HepG2 (cell line): ENCODE measurements around the gene CD83. TPM values are rescaled to one million over a fixed set of nuclear protein-coding genes. Genes with fewer than 3 reads are reported as not detected.

Experiments used
- ATAC-seq: fragments of 200-7000 bp; cut with Tn5 transposase; 3 replicates; pipeline ENCODE4 v1.9.1; 2020; ENCODE audit warnings: mild to moderate bottlenecking, moderate library complexity
- BruUV-seq: library from RNA; stranded (reverse); fragments of 400-500 nt; replicated peaks from 2 replicates; lab custom pipeline; 2021; lab: Mats Ljungman, UMichigan
- CTCF ChIA-PET: fragments of 300-600 bp; formaldehyde crosslinking; extraction: SDS; loops from one replicate; lab custom pipeline; 2021; ENCODE audit warnings: low total read pairs, inconsistent platforms, low intra/inter-chr PET ratio; lab: Yijun Ruan, JAX
- POLR2A ChIA-PET: fragments of 350-600 bp; sonication (Branson Sonifier 250); formaldehyde crosslinking; loops from one replicate; lab custom pipeline; 2020; ENCODE audit warnings: antibody characterized with exemption, inconsistent platforms; lab: Yijun Ruan, JAX
- DNase-seq: peaks from one replicate; pipeline ENCODE4 v3.0.0-alpha.2; 2015; ENCODE audit warnings: low spot score
- FAIRE-seq: peaks from 3 replicates; lab custom pipeline; 2011; peaks lifted over from hg19 to GRCh38; lab: Jason Lieb, UNC
- H2AFZ ChIP-seq: one replicate; pipeline ENCODE4 v1.6.1; 2011; ENCODE audit warnings: low read length, inconsistent platforms
- H3K27ac ChIP-seq: fragments of 300-600 bp; 3 replicates; pipeline ENCODE4 v1.8.0; 2011; ENCODE audit warnings: mixed run types, mild to moderate bottlenecking, mixed read lengths, low read length, inconsistent platforms; ENCODE audit not compliant: insufficient read depth; ENCODE audit errors: extremely low read length
- H3K27me3 ChIP-seq, 2 experiments: fragments of 200-600 bp in 1 of 2; 2 replicates in 1 of 2; 3 replicates in 1 of 2; pipeline versions ENCODE4 v1.6.0 to v1.8.0; 2011; ENCODE audit warnings: low read length in 2 of 2, mild to moderate bottlenecking in 2 of 2, moderate library complexity in 2 of 2, inconsistent platforms in 1 of 2; ENCODE audit not compliant: insufficient read depth in 2 of 2, control insufficient read depth in 1 of 2
- H3K36me3 ChIP-seq, 2 experiments: fragments of 200-600 bp in 1 of 2; replicated peaks in 1 of 2; 2 replicates in 1 of 2; 3 replicates in 1 of 2; pipeline versions ENCODE4 v1.5.1 to v1.8.0; 2011; ENCODE audit warnings: low read length in 2 of 2, inconsistent platforms in 1 of 2; ENCODE audit not compliant: insufficient read depth in 2 of 2, control insufficient read depth in 1 of 2
- H3K4me1 ChIP-seq: 2 replicates; pipeline ENCODE4 v1.5.1; 2012; ENCODE audit warnings: low read length, inconsistent platforms; ENCODE audit not compliant: insufficient read depth
- H3K4me2 ChIP-seq: 2 replicates; pipeline ENCODE4 v1.6.0; 2011; ENCODE audit warnings: low read depth, low read length, inconsistent platforms
- H3K4me3 ChIP-seq, 3 experiments: fragments of 200-600 bp in 1 of 3; sonication (generic), shearing (Covaris generic) in 1 of 3; replicated peaks in 1 of 3; 2 replicates each; pipeline ENCODE4 v1.5.1; 2011 to 2016; ENCODE audit warnings: low read length in 3 of 3, inconsistent platforms in 2 of 3, low read depth in 2 of 3, mild to moderate bottlenecking in 2 of 3, control low read depth in 1 of 3, mixed read lengths in 1 of 3; ENCODE audit not compliant: insufficient read depth in 1 of 3
- H3K79me2 ChIP-seq: one replicate; pipeline ENCODE4 v1.6.1; 2011; ENCODE audit warnings: low read length, inconsistent platforms; ENCODE audit not compliant: insufficient read depth
- H3K9ac ChIP-seq: 2 replicates; pipeline ENCODE4 v1.6.0; 2011; ENCODE audit warnings: mild to moderate bottlenecking, low read depth, low read length, inconsistent platforms; ENCODE audit not compliant: insufficient read depth
- H3K9me3 ChIP-seq: 2 replicates; pipeline ENCODE4 v1.5.1; 2012; ENCODE audit warnings: mild to moderate bottlenecking, low read length
- H4K20me1 ChIP-seq: 2 replicates; pipeline ENCODE4 v1.6.0; 2011; ENCODE audit warnings: inconsistent platforms, mild to moderate bottlenecking, low read length, moderate library complexity; ENCODE audit not compliant: insufficient read depth
- CENPT ChIP-seq: sonication (generic); formaldehyde crosslinking; IDR thresholded peaks from 2 replicates; pipeline ENCODE4 v1.8.0; 2022; ENCODE audit warnings: low read depth, mild to moderate bottlenecking, moderate library complexity, missing genetic modification reagents
- CENPX ChIP-seq: sonication (generic); formaldehyde crosslinking; IDR thresholded peaks from 2 replicates; pipeline ENCODE4 v1.9.0; 2021; ENCODE audit warnings: mild to moderate bottlenecking, missing genetic modification reagents, moderate library complexity
- DNMT3B ChIP-seq: conservative IDR thresholded peaks from 2 replicates; pipeline ENCODE4 v1.6.1; 2016; ENCODE audit warnings: missing biosample characterization, control low read depth
- FOXK1 ChIP-seq: sonication (generic); formaldehyde crosslinking; IDR thresholded peaks from 2 replicates; pipeline ENCODE4 v1.4.0; 2020; ENCODE audit warnings: low read depth, missing genetic modification reagents, borderline replicate concordance
- FOXK2 ChIP-seq: fragments of 450-650 bp; IDR thresholded peaks from 2 replicates; pipeline ENCODE4 v1.6.1; 2016
- GATAD2A ChIP-seq: IDR thresholded peaks from 2 replicates; pipeline ENCODE4 v1.6.1; 2016
- HOXA3 ChIP-seq: sonication (generic); formaldehyde crosslinking; IDR thresholded peaks from 2 replicates; pipeline ENCODE4 v1.5.0; 2020; ENCODE audit warnings: missing genetic modification reagents
- NR2F6 ChIP-seq, 2 experiments: IDR thresholded peaks; 2 replicates each; pipeline ENCODE4 v1.6.1; 2016; ENCODE audit warnings: antibody characterized with exemption in 1 of 2, mild to moderate bottlenecking in 1 of 2
- NRL ChIP-seq: sonication (generic); formaldehyde crosslinking; IDR thresholded peaks from 2 replicates; pipeline ENCODE4 v1.5.0; 2020; ENCODE audit warnings: missing genetic modification reagents, mild to moderate bottlenecking, moderate library complexity, borderline replicate concordance
- ONECUT2 ChIP-seq: sonication (generic); formaldehyde crosslinking; IDR thresholded peaks from 2 replicates; pipeline ENCODE4 v1.4.0; 2020; ENCODE audit warnings: missing genetic modification reagents
- PRMT3 ChIP-seq: sonication (generic); formaldehyde crosslinking; IDR thresholded peaks from 2 replicates; pipeline ENCODE4 v1.8.1; 2022; ENCODE audit warnings: low read depth, mild to moderate bottlenecking, moderate library complexity, missing genetic modification reagents, borderline replicate concordance
- RXRA ChIP-seq: sonication (generic); formaldehyde crosslinking; IDR thresholded peaks from 2 replicates; pipeline ENCODE4 v1.5.1; 2020; ENCODE audit warnings: missing genetic modification reagents
- ZNF883 ChIP-seq: sonication (generic); formaldehyde crosslinking; IDR thresholded peaks from 2 replicates; pipeline ENCODE4 v1.5.1; 2020; ENCODE audit warnings: mild to moderate bottlenecking, missing genetic modification reagents; ENCODE audit errors: not compliant biosample characterization
- ZSCAN31 ChIP-seq: sonication (generic); formaldehyde crosslinking; IDR thresholded peaks from 2 replicates; pipeline ENCODE4 v1.5.0; 2020; ENCODE audit warnings: low read depth, mild to moderate bottlenecking, missing genetic modification reagents
- WGBS: methylation state at CpG from one replicate; pipeline ENCODE4 v1.1.6; 2017; ENCODE audit warnings: low lambda C conversion rate; 5-methylcytosine and 5-hydroxymethylcytosine counted together
- in situ Hi-C: cut with HindIII; loops from 2 replicates; pipeline ENCODE4 v1.10.0; 2017; ENCODE audit warnings: low pct_unique_long_range_greater_than_20kb; ENCODE audit not compliant: extremely low pct_ligation_motif_present
- intact Hi-C: fragments of 100-400 bp; cut with micrococcal nuclease; formaldehyde crosslinking; loops from one replicate; pipeline ENCODE4 v1.10.0; 2022; ENCODE audit not compliant: unreplicated experiment
- polyA plus RNA-seq, 8 experiments: library from polyadenylated mRNA; depleted of rRNA in 3 of 8; stranded (reverse) in 7 of 8; unstranded in 1 of 8; fragments of >200 nt; fragmentation: Illumina TruSeq in 4 of 8; extraction: Trizol in 4 of 8; gene quantifications; 2 replicates each; pipeline versions ENCODE4 v1.2.1 to v1.2.3, GENCODE V29; 2011 to 2016; ENCODE audit warnings: low read depth in 4 of 8, missing spikeins in 1 of 8, mixed read lengths in 1 of 8; ENCODE audit not compliant: insufficient read depth in 1 of 8
- total RNA-seq, 5 experiments: library from RNA; depleted of rRNA; stranded (reverse); fragments of >200 nt; fragmentation: Illumina TruSeq; extraction: Trizol; gene quantifications; 2 replicates each; pipeline ENCODE4 v1.2.3, GENCODE V29; 2016; ENCODE audit warnings: low read depth in 1 of 5
- TF ChIP-seq, protein P1 (sequence below): sonication (generic); formaldehyde crosslinking; IDR thresholded peaks from 2 replicates; pipeline ENCODE4 v1.4.0; 2020; ENCODE audit warnings: missing genetic modification reagents, borderline replicate concordance
- TF ChIP-seq, protein P2 (sequence below): sonication (generic); formaldehyde crosslinking; IDR thresholded peaks from 2 replicates; pipeline ENCODE4 v1.4.0; 2020; ENCODE audit warnings: low read depth, mild to moderate bottlenecking, missing genetic modification reagents
- TF ChIP-seq, protein P3 (sequence below): sonication (generic); formaldehyde crosslinking; conservative IDR thresholded peaks from 2 replicates; pipeline ENCODE4 v1.8.0; 2022; ENCODE audit warnings: low read depth, missing genetic modification reagents

The CD83 gene
- total and polyA plus RNA-seq, 2 of the 13 experiments (the other 11 are each of a cell fraction or from before 2014, with no cell fraction given): 0.46 to 2.3 TPM

DNA sequence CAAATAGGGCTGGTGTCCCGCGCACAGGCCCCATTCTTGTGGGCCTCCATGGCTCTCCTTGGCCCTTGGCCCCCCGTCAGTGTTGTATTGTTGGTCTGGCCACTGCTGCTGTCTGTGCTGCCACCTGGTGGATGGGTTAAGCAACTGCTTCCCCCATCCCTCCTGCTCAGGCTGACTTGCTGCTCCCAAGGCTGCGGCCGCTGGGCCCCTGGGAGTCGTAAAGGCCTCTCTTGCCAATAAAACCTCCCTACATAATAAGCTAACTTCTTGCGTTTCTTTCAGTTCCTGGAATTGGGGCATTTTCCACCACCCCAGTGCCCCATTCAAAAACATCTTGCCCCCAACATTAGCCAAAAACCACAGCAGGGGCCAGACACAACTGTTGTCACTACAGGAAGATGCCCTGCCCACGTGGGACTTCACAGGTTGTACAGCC lies 27.1 kb downstream of the CD83 start (continued):
- TF ChIP-seq CENPX (CRISPR knock-in tag): no peak
- TF ChIP-seq, protein P1, sequence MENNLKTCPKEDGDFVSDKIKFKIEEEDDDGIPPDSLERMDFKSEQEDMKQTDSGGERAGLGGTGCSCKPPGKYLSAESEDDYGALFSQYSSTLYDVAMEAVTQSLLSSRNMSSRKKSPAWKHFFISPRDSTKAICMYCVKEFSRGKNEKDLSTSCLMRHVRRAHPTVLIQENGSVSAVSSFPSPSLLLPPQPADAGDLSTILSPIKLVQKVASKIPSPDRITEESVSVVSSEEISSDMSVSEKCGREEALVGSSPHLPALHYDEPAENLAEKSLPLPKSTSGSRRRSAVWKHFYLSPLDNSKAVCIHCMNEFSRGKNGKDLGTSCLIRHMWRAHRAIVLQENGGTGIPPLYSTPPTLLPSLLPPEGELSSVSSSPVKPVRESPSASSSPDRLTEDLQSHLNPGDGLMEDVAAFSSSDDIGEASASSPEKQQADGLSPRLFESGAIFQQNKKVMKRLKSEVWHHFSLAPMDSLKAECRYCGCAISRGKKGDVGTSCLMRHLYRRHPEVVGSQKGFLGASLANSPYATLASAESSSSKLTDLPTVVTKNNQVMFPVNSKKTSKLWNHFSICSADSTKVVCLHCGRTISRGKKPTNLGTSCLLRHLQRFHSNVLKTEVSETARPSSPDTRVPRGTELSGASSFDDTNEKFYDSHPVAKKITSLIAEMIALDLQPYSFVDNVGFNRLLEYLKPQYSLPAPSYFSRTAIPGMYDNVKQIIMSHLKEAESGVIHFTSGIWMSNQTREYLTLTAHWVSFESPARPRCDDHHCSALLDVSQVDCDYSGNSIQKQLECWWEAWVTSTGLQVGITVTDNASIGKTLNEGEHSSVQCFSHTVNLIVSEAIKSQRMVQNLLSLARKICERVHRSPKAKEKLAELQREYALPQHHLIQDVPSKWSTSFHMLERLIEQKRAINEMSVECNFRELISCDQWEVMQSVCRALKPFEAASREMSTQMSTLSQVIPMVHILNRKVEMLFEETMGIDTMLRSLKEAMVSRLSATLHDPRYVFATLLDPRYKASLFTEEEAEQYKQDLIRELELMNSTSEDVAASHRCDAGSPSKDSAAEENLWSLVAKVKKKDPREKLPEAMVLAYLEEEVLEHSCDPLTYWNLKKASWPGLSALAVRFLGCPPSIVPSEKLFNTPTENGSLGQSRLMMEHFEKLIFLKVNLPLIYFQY (CRISPR knock-in tag): peak; percentile 53; the same call in 1 of the 2 replicates
- TF ChIP-seq PRMT3 (CRISPR knock-in tag): no peak
- 0 out of 2 replicates have a peak, but pooled peaks have one; percentile 26 for TF ChIP-seq RXRA (CRISPR knock-in tag)
- TF ChIP-seq NR2F6 (IDR thresholded peaks at IDR 0.05): no peak
- TF ChIP-seq NR2F6 (CRISPR knock-in tag; IDR thresholded peaks at IDR 0.05): peak; percentile 55; the same call in 1 of the 2 replicates
- peak; percentile 25; the same call in 1 of the 2 replicates for TF ChIP-seq FOXK1 (CRISPR knock-in tag)
- TF ChIP-seq GATAD2A (CRISPR knock-in tag): peak; percentile 27; the same call in 1 of the 2 replicates

DNA sequence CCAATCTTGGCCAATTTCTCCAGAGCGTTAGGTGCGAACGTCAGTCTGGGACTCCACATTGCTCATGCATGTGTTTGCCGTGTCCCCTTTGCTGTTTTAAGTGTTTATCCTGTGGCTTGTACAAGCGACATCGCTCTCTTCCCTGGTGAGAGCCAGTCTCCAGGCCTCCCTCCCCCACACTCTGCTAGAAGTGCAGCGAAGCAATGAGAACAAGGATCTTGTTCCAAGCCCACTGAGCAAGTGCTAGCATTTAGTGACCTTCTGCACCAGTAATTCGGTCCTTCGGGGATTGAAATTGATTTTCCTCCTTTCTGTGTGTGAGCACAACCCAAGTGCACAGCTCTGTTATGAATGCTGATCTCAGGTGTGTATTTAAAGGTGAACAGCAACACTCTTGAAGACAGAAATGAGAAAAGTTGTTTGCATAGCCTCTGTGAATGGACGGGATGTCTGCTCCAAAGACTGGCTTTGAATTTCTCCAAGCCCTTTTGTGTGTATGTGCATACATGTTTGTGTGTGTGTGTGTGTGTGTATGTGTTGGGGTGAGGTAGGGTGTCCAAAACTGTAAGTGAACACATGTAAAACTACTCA lies 29.0 kb downstream of the CD83 start:
- no TSS peak for BruUV-seq
- H3K27ac ChIP-seq: no peak overlapping the region
- in situ Hi-C loops (no loop called here), intact Hi-C loops (no loop called here)
- H4K20me1 ChIP-seq: no peaks in the 10 kb centered on the region
- FAIRE-seq: no peak
- DNase-seq: no peak
- no peak overlapping the region for H2AFZ ChIP-seq
- no peak for ATAC-seq
- WGBS: 51% methylated on average over 10 of the region's 10 CpGs
- H3K27me3 ChIP-seq: peaks cover 2 to 24% of the 10 kb centered on the region in 2 experiments; a peak in 3 of 5 replicates
- ChIA-PET CTCF (interaction anchor here (1.4 kb wide), 1 partner anchor 17 kb away, joined by 4 read pairs; no protein-coding TSS in a partner anchor), POLR2A (no interaction called here)
- H3K36me3 ChIP-seq: no peaks in the 10 kb centered on the region
- H3K4me3 ChIP-seq: no peak overlapping the region
- no peak overlapping the region for H3K9ac ChIP-seq
- no peaks in the 10 kb centered on the region for H3K9me3 ChIP-seq
- no peaks in the 10 kb centered on the region for H3K79me2 ChIP-seq
- no peaks in the 10 kb centered on the region for H3K4me1 ChIP-seq
- no peak overlapping the region for H3K4me2 ChIP-seq
- TF ChIP-seq DNMT3B (CRISPR knock-in tag): no peak
- TF ChIP-seq FOXK2: no peak
- TF ChIP-seq NRL: no peak
- TF ChIP-seq ZSCAN31 (CRISPR knock-in tag): no peak
- no peak for TF ChIP-seq ONECUT2 (CRISPR knock-in tag)
- TF ChIP-seq CENPT (CRISPR knock-in tag): no peak
- TF ChIP-seq HOXA3 (CRISPR knock-in tag): no peak
- TF ChIP-seq ZNF883 (CRISPR knock-in tag): no peak
- TF ChIP-seq, protein P2, sequence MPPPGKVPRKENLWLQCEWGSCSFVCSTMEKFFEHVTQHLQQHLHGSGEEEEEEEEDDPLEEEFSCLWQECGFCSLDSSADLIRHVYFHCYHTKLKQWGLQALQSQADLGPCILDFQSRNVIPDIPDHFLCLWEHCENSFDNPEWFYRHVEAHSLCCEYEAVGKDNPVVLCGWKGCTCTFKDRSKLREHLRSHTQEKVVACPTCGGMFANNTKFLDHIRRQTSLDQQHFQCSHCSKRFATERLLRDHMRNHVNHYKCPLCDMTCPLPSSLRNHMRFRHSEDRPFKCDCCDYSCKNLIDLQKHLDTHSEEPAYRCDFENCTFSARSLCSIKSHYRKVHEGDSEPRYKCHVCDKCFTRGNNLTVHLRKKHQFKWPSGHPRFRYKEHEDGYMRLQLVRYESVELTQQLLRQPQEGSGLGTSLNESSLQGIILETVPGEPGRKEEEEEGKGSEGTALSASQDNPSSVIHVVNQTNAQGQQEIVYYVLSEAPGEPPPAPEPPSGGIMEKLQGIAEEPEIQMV (CRISPR knock-in tag): no peak
- TF ChIP-seq, protein P3, sequence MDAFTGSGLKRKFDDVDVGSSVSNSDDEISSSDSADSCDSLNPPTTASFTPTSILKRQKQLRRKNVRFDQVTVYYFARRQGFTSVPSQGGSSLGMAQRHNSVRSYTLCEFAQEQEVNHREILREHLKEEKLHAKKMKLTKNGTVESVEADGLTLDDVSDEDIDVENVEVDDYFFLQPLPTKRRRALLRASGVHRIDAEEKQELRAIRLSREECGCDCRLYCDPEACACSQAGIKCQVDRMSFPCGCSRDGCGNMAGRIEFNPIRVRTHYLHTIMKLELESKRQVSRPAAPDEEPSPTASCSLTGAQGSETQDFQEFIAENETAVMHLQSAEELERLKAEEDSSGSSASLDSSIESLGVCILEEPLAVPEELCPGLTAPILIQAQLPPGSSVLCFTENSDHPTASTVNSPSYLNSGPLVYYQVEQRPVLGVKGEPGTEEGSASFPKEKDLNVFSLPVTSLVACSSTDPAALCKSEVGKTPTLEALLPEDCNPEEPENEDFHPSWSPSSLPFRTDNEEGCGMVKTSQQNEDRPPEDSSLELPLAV (CRISPR knock-in tag): no peak
